WTC11 (cell line): ENCODE data around the gene ZNF280D. TPM values are rescaled to one million over a fixed set of nuclear protein-coding genes. Genes with fewer than 3 reads are reported as not detected.

Experiments
- ATAC-seq: fragments of 200-7000 bp; cut with Tn5 transposase; 2 replicates; pipeline ENCODE4 v1.10.0; 2021; ENCODE audit warnings: mild to moderate bottlenecking, moderate library complexity
- CTCF ChIA-PET: fragments of 300-600 bp; sonication (Branson Sonifier 250); formaldehyde crosslinking; loops from one replicate; lab custom pipeline; 2021; ENCODE audit warnings: antibody characterized with exemption; lab: Charles Lee
- POLR2A ChIA-PET: fragments of 350-600 bp; sonication (Branson Sonifier 250); formaldehyde crosslinking; loops from one replicate; lab custom pipeline; 2021; ENCODE audit warnings: antibody characterized with exemption; lab: Charles Lee
- DNase-seq: peaks from one replicate; pipeline ENCODE4 v3.0.0; 2021; ENCODE audit warnings: low spot score
- H3K27ac Mint-ChIP-seq: 2 replicates; pipeline ENCODE4 v1.8.0; 2021; ENCODE audit warnings: mixed read lengths
- H3K27me3 Mint-ChIP-seq: 2 replicates; pipeline ENCODE4 v1.8.0; 2021; ENCODE audit warnings: low read depth, mild to moderate bottlenecking, moderate library complexity, mixed read lengths
- H3K36me3 Mint-ChIP-seq: 2 replicates; pipeline ENCODE4 v1.8.0; 2021; ENCODE audit warnings: mixed read lengths
- H3K4me1 Mint-ChIP-seq: 2 replicates; pipeline ENCODE4 v1.8.0; 2022; ENCODE audit warnings: mixed read lengths
- H3K4me3 Mint-ChIP-seq: 2 replicates; pipeline ENCODE4 v1.8.0; 2021; ENCODE audit warnings: mild to moderate bottlenecking, moderate library complexity, mixed read lengths
- H3K9me3 Mint-ChIP-seq: 2 replicates; pipeline ENCODE4 v1.8.0; 2021; ENCODE audit warnings: mixed read lengths
- CBFB ChIP-seq: sonication (generic); formaldehyde crosslinking; IDR thresholded peaks from 2 replicates; pipeline ENCODE4 v1.8.1; 2022; ENCODE audit warnings: mild to moderate bottlenecking, low read depth, missing genetic modification reagents
- E2F4 ChIP-seq: sonication (generic); formaldehyde crosslinking; IDR thresholded peaks from 2 replicates; pipeline ENCODE4 v1.8.1; 2022; ENCODE audit warnings: low read depth, mild to moderate bottlenecking, moderate library complexity, missing genetic modification reagents, borderline replicate concordance
- ELF4 ChIP-seq: sonication (generic); formaldehyde crosslinking; IDR thresholded peaks from 2 replicates; pipeline ENCODE4 v1.8.1; 2022; ENCODE audit warnings: low read depth, mild to moderate bottlenecking, moderate library complexity, missing genetic modification reagents
- ESRRA ChIP-seq: sonication (generic); formaldehyde crosslinking; IDR thresholded peaks from 2 replicates; pipeline ENCODE4 v1.8.1; 2022; ENCODE audit warnings: mild to moderate bottlenecking, missing genetic modification reagents, borderline replicate concordance
- FOXP4 ChIP-seq: sonication (generic); formaldehyde crosslinking; IDR thresholded peaks from 2 replicates; pipeline ENCODE4 v1.8.0; 2022; ENCODE audit warnings: mild to moderate bottlenecking, missing genetic modification reagents
- GABPB1 ChIP-seq: sonication (generic); formaldehyde crosslinking; IDR thresholded peaks from 2 replicates; pipeline ENCODE4 v1.8.1; 2023; ENCODE audit warnings: mild to moderate bottlenecking, missing genetic modification reagents
- GRHL2 ChIP-seq: fragments of 250-450 bp; sonication (Bioruptor Pico); IDR thresholded peaks from 2 replicates; pipeline ENCODE4 v1.8.0; 2022; ENCODE audit warnings: mild to moderate bottlenecking, moderate library complexity; ENCODE audit not compliant: insufficient replicate concordance, severe bottlenecking
- JUN ChIP-seq: sonication (generic); formaldehyde crosslinking; IDR thresholded peaks from 2 replicates; pipeline ENCODE4 v1.8.0; 2023; ENCODE audit warnings: mild to moderate bottlenecking, missing genetic modification reagents
- KAT7 ChIP-seq: sonication (generic); formaldehyde crosslinking; IDR thresholded peaks from 2 replicates; pipeline ENCODE4 v1.8.1; 2023; ENCODE audit warnings: missing genetic modification reagents, mild to moderate bottlenecking, borderline replicate concordance
- NR2C2 ChIP-seq: sonication (generic); formaldehyde crosslinking; IDR thresholded peaks from 2 replicates; pipeline ENCODE4 v1.8.0; 2022; ENCODE audit warnings: mild to moderate bottlenecking, missing genetic modification reagents
- USF1 ChIP-seq: sonication (generic); formaldehyde crosslinking; IDR thresholded peaks from 2 replicates; pipeline ENCODE4 v1.8.0; 2022; ENCODE audit warnings: mild to moderate bottlenecking, missing genetic modification reagents
- USF2 ChIP-seq: sonication (generic); formaldehyde crosslinking; IDR thresholded peaks from 2 replicates; pipeline ENCODE4 v1.8.1; 2023; ENCODE audit warnings: mild to moderate bottlenecking, missing genetic modification reagents, moderate library complexity
- ZBTB21 ChIP-seq: sonication (generic); formaldehyde crosslinking; IDR thresholded peaks from 2 replicates; pipeline ENCODE4 v1.8.1; 2023; ENCODE audit warnings: mild to moderate bottlenecking, missing genetic modification reagents, borderline replicate concordance
- ZBTB43 ChIP-seq: sonication (generic); formaldehyde crosslinking; IDR thresholded peaks from 2 replicates; pipeline ENCODE4 v1.8.1; 2023; ENCODE audit warnings: mild to moderate bottlenecking, missing genetic modification reagents
- ZNF232 ChIP-seq: sonication (generic); formaldehyde crosslinking; IDR thresholded peaks from 2 replicates; pipeline ENCODE4 v1.8.0; 2022; ENCODE audit warnings: mild to moderate bottlenecking, missing genetic modification reagents
- ZNF317 ChIP-seq: sonication (generic); formaldehyde crosslinking; IDR thresholded peaks from 2 replicates; pipeline ENCODE4 v1.8.1; 2023; ENCODE audit warnings: low read depth, mild to moderate bottlenecking, moderate library complexity, missing genetic modification reagents, borderline replicate concordance
- ZNF396 ChIP-seq: fragments of 250-450 bp; sonication (Bioruptor Pico); IDR thresholded peaks from 2 replicates; pipeline ENCODE4 v1.8.0; 2021; ENCODE audit warnings: mild to moderate bottlenecking, moderate library complexity, borderline replicate concordance
- ZNF416 ChIP-seq: fragments of 250-450 bp; sonication (Bioruptor Pico); IDR thresholded peaks from 2 replicates; pipeline ENCODE4 v1.9.0; 2021; ENCODE audit warnings: mild to moderate bottlenecking, inconsistent platforms
- total RNA-seq: library from RNA; stranded (reverse); gene quantifications from 3 replicates; pipeline ENCODE4 v1.2.3, GENCODE V29; 2021
- TF ChIP-seq, protein P1 (sequence below): sonication (generic); formaldehyde crosslinking; conservative IDR thresholded peaks from 2 replicates; pipeline ENCODE4 v1.8.1; 2022; ENCODE audit warnings: mild to moderate bottlenecking, missing genetic modification reagents
- TF ChIP-seq, protein P2 (sequence below): fragments of 250-450 bp; sonication (Bioruptor Pico); IDR thresholded peaks from 2 replicates; pipeline ENCODE4 v1.9.0; 2021; ENCODE audit warnings: mild to moderate bottlenecking, borderline replicate concordance
- TF ChIP-seq, protein P3 (sequence below): sonication (generic); formaldehyde crosslinking; IDR thresholded peaks from 2 replicates; pipeline ENCODE4 v1.8.1; 2022; ENCODE audit warnings: mild to moderate bottlenecking, missing genetic modification reagents, moderate library complexity, borderline replicate concordance
- TF ChIP-seq, protein P4 (sequence below): sonication (generic); formaldehyde crosslinking; IDR thresholded peaks from 2 replicates; pipeline ENCODE4 v1.8.0; 2022; ENCODE audit warnings: mild to moderate bottlenecking, missing genetic modification reagents

Gene ZNF280D
- total RNA-seq, 1 experiment from 2014 or later, result 25.7 TPM

GRCh38 chr15:56681113-56681512, 52.2 kb downstream of the ZNF280D start:
- no peak for ATAC-seq
- H3K27ac Mint-ChIP-seq, result no peak overlapping the region
- no peak overlapping the region for H3K4me3 Mint-ChIP-seq
- no peaks in the 10 kb centered on the region for H3K9me3 Mint-ChIP-seq
- H3K4me1 Mint-ChIP-seq, result peaks cover 7% of the 10 kb centered on the region
- no peaks in the 10 kb centered on the region for H3K36me3 Mint-ChIP-seq
- H3K27me3 Mint-ChIP-seq, result no peaks in the 10 kb centered on the region
- POLR2A ChIA-PET, result no interaction called here
- CTCF ChIA-PET, result no interaction called here
- no peak for DNase-seq
- TF ChIP-seq ZNF416 (no peak), USF1 (CRISPR knock-in tag) (no peak), ESRRA (no peak), E2F4 (no peak), ZBTB43 (CRISPR knock-in tag) (no peak), ZNF232 (no peak), CBFB (CRISPR knock-in tag) (no peak), ZBTB21 (CRISPR knock-in tag) (no peak), GRHL2 (CRISPR knock-in tag) (no peak), JUN (CRISPR knock-in tag) (no peak), USF2 (CRISPR knock-in tag) (no peak)
- TF ChIP-seq, protein P1, sequence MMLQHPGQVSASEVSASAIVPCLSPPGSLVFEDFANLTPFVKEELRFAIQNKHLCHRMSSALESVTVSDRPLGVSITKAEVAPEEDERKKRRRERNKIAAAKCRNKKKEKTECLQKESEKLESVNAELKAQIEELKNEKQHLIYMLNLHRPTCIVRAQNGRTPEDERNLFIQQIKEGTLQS (CRISPR knock-in tag), result no peak
- TF ChIP-seq, all 79 proteins: peak for 0

DNA sequence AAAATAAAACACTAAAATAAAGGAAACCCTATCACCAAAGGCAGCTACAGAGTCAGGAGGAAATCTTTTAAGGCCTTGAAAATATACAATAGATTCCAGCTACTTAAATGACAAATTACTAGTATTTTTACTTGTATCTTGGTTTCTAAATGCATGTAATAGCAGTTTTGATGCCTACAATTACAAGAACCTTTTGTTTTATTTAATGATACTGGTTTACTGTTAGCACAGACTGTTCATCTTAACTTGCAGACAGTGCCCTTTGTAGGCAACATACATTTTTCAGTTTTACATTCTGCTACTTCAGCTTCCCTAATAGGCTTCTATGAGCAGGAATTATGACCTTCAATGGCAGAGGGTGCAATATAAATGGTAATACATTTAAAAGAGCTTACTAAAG, 54.1 kb downstream of the ZNF280D start:
- H3K4me1 Mint-ChIP-seq, result peaks cover 7% of the 10 kb centered on the region
- POLR2A ChIA-PET, result no interaction called here
- TF ChIP-seq ELF4 (no peak), ZNF396 (CRISPR knock-in tag) (no peak), GABPB1 (CRISPR knock-in tag) (no peak), KAT7 (no peak), E2F4 (no peak), NR2C2 (CRISPR knock-in tag) (no peak), ESRRA (no peak), ZNF317 (no peak), FOXP4 (CRISPR knock-in tag) (no peak)
- TF ChIP-seq, protein P2, sequence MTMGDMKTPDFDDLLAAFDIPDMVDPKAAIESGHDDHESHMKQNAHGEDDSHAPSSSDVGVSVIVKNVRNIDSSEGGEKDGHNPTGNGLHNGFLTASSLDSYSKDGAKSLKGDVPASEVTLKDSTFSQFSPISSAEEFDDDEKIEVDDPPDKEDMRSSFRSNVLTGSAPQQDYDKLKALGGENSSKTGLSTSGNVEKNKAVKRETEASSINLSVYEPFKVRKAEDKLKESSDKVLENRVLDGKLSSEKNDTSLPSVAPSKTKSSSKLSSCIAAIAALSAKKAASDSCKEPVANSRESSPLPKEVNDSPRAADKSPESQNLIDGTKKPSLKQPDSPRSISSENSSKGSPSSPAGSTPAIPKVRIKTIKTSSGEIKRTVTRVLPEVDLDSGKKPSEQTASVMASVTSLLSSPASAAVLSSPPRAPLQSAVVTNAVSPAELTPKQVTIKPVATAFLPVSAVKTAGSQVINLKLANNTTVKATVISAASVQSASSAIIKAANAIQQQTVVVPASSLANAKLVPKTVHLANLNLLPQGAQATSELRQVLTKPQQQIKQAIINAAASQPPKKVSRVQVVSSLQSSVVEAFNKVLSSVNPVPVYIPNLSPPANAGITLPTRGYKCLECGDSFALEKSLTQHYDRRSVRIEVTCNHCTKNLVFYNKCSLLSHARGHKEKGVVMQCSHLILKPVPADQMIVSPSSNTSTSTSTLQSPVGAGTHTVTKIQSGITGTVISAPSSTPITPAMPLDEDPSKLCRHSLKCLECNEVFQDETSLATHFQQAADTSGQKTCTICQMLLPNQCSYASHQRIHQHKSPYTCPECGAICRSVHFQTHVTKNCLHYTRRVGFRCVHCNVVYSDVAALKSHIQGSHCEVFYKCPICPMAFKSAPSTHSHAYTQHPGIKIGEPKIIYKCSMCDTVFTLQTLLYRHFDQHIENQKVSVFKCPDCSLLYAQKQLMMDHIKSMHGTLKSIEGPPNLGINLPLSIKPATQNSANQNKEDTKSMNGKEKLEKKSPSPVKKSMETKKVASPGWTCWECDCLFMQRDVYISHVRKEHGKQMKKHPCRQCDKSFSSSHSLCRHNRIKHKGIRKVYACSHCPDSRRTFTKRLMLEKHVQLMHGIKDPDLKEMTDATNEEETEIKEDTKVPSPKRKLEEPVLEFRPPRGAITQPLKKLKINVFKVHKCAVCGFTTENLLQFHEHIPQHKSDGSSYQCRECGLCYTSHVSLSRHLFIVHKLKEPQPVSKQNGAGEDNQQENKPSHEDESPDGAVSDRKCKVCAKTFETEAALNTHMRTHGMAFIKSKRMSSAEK (CRISPR knock-in tag), result no peak
- TF ChIP-seq, protein P3, sequence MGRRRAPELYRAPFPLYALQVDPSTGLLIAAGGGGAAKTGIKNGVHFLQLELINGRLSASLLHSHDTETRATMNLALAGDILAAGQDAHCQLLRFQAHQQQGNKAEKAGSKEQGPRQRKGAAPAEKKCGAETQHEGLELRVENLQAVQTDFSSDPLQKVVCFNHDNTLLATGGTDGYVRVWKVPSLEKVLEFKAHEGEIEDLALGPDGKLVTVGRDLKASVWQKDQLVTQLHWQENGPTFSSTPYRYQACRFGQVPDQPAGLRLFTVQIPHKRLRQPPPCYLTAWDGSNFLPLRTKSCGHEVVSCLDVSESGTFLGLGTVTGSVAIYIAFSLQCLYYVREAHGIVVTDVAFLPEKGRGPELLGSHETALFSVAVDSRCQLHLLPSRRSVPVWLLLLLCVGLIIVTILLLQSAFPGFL (CRISPR knock-in tag), result no peak
- TF ChIP-seq, protein P4, sequence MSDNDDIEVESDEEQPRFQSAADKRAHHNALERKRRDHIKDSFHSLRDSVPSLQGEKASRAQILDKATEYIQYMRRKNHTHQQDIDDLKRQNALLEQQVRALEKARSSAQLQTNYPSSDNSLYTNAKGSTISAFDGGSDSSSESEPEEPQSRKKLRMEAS (CRISPR knock-in tag), result no peak

More for the DNA sequence above, 54.1 kb downstream of the ZNF280D start:
- Mint-ChIP-seq H3K27ac (no peak overlapping the region), H3K4me3 (no peak overlapping the region), H3K9me3 (no peaks in the 10 kb centered on the region), H3K36me3 (no peaks in the 10 kb centered on the region), H3K27me3 (no peaks in the 10 kb centered on the region)
- no peak for DNase-seq
- CTCF ChIA-PET, result interaction anchor here (1.0 kb wide), 1 partner anchor 190 kb away, joined by 3 read pairs; no protein-coding TSS in a partner anchor
- no peak for ATAC-seq
